Esophagus (tissue), 2 donors: ENCODE measurements around the gene GPR65. TPM values are rescaled to one million over a fixed set of nuclear protein-coding genes. Genes with fewer than 3 reads are reported as not detected.

Source experiments
- H3K27ac ChIP-seq, 2 donors: one replicate each; pipeline ENCODE4 v1.5.1; 2013; ENCODE audit warnings: low read depth in 2 of 2, mild to moderate bottlenecking in 2 of 2, inconsistent platforms in 1 of 2, low read length in 1 of 2, moderate library complexity in 1 of 2
- H3K27me3 ChIP-seq, 2 donors: one replicate each; pipeline ENCODE4 v1.6.1; 2013; ENCODE audit warnings: low read length in 2 of 2, control low read depth in 1 of 2, mild to moderate bottlenecking in 1 of 2; ENCODE audit not compliant: insufficient read depth in 2 of 2, control insufficient read depth in 1 of 2
- H3K36me3 ChIP-seq, 2 donors: one replicate each; pipeline ENCODE4 v1.6.1; 2013; ENCODE audit warnings: low read length in 1 of 2; ENCODE audit not compliant: control insufficient read depth in 2 of 2, insufficient read depth in 2 of 2
- H3K4me1 ChIP-seq, 2 donors: one replicate each; pipeline ENCODE4 v1.6.1; 2013; ENCODE audit warnings: low read length in 1 of 2; ENCODE audit not compliant: control insufficient read depth in 2 of 2, insufficient read depth in 2 of 2
- H3K4me3 ChIP-seq, 2 donors: one replicate each; pipeline ENCODE4 v1.5.1; 2013; ENCODE audit warnings: low read length in 2 of 2, mild to moderate bottlenecking in 2 of 2, low read depth in 1 of 2, moderate library complexity in 1 of 2
- H3K9me3 ChIP-seq, 2 donors: one replicate each; pipeline ENCODE4 v1.6.1; 2013; ENCODE audit warnings: mild to moderate bottlenecking in 2 of 2, low read depth in 1 of 2, low read length in 1 of 2, moderate library complexity in 1 of 2; ENCODE audit not compliant: control insufficient read depth in 2 of 2, insufficient read depth in 1 of 2
- WGBS, 2 donors: extraction: QIAGEN DNeasy Blood & Tissue Kit; methylation state at CpG; one replicate each; pipeline ENCODE4 v1.1.7; 2013; 5-methylcytosine and 5-hydroxymethylcytosine counted together
- polyA plus RNA-seq, 2 donors: library from polyadenylated mRNA; stranded (reverse); fragments of 200-250 nt; gene quantifications; one replicate each; pipeline ENCODE4 v1.2.3, GENCODE V29; 2013
- donor health status: healthy with polysubstance abuse.
- donor health status: Bipolar disorder and iron deficiency.

Gene GPR65
- polyA plus RNA-seq, 2 donors, result 0.22 to 0.25 TPM

GRCh38 chr14:88030079-88030478 is 25.1 kb downstream of the GPR65 start:
- no peaks in the 10 kb centered on the region for H3K4me1 ChIP-seq
- H3K4me3 ChIP-seq, result no peak overlapping the region
- no peak overlapping the region for H3K27ac ChIP-seq
- H3K36me3 ChIP-seq, result no peaks in the 10 kb centered on the region
- no peaks in the 10 kb centered on the region for H3K27me3 ChIP-seq
- H3K9me3 ChIP-seq, result no peaks in the 10 kb centered on the region
- 44 to 56% methylated on average over 1 of the region's 1 CpG for WGBS, 2 donors

- no peaks in the 10 kb centered on the region for H3K36me3 ChIP-seq
- no peak overlapping the region for H3K27ac ChIP-seq
- no peaks in the 10 kb centered on the region for H3K9me3 ChIP-seq
- no peaks in the 10 kb centered on the region for H3K4me1 ChIP-seq
- 60 to 87% methylated on average over 1 of the region's 1 CpG for WGBS, 2 donors
- H3K27me3 ChIP-seq, result no peaks in the 10 kb centered on the region
- no peak overlapping the region for H3K4me3 ChIP-seq
These were observed 26.0 kb downstream of the GPR65 start for GRCh38 chr14:88030892-88031291.

GRCh38 chr14:88032373-88032772 is 27.4 kb downstream of the GPR65 start:
- 89 to 94% methylated on average over 1 of the region's 1 CpG for WGBS, 2 donors
- H3K9me3 ChIP-seq, result no peaks in the 10 kb centered on the region
- no peaks in the 10 kb centered on the region for H3K36me3 ChIP-seq
- no peak overlapping the region for H3K4me3 ChIP-seq
- no peaks in the 10 kb centered on the region for H3K4me1 ChIP-seq
- H3K27me3 ChIP-seq, result no peaks in the 10 kb centered on the region
- no peak overlapping the region for H3K27ac ChIP-seq

GRCh38 chr14:88034076-88034475 is 29.1 kb downstream of the GPR65 start:
- no peaks in the 10 kb centered on the region for H3K4me1 ChIP-seq
- H3K27me3 ChIP-seq, result no peaks in the 10 kb centered on the region
- no peak overlapping the region for H3K4me3 ChIP-seq
- H3K36me3 ChIP-seq, result no peaks in the 10 kb centered on the region
- no peak overlapping the region for H3K27ac ChIP-seq
- H3K9me3 ChIP-seq, result no peaks in the 10 kb centered on the region
- WGBS, 2 donors, result 51 to 71% methylated on average over 2 of the region's 2 CpGs

- 81 to 84% methylated on average over 2 of the region's 2 CpGs for WGBS, 2 donors
- Histone ChIP-seq H3K4me1 (no peaks in the 10 kb centered on the region), H3K9me3 (no peaks in the 10 kb centered on the region), H3K36me3 (no peaks in the 10 kb centered on the region), H3K4me3 (no peak overlapping the region), H3K27ac (no peak overlapping the region), H3K27me3 (no peaks in the 10 kb centered on the region)
These were observed 31.5 kb downstream of the GPR65 start for GRCh38 chr14:88036422-88036821.

GRCh38 chr14:88037325-88037724 is 32.4 kb downstream of the GPR65 start:
- no peak overlapping the region for H3K27ac ChIP-seq
- WGBS, 2 donors, result 73 to 75% methylated on average over 1 of the region's 1 CpG
- H3K4me3 ChIP-seq, result no peak overlapping the region
- no peaks in the 10 kb centered on the region for H3K36me3 ChIP-seq
- no peaks in the 10 kb centered on the region for H3K27me3 ChIP-seq
- H3K9me3 ChIP-seq, result peaks cover 0 to 4% of the 10 kb centered on the region in 2 donors
- no peaks in the 10 kb centered on the region for H3K4me1 ChIP-seq

GRCh38 chr14:88039197-88039596 is 34.3 kb downstream of the GPR65 start:
- no peak overlapping the region for H3K27ac ChIP-seq
- H3K4me3 ChIP-seq, result no peak overlapping the region
- H3K9me3 ChIP-seq, result peaks cover 0 to 4% of the 10 kb centered on the region in 2 donors
- H3K36me3 ChIP-seq, result no peaks in the 10 kb centered on the region
- no peaks in the 10 kb centered on the region for H3K4me1 ChIP-seq
- 63 to 64% methylated on average over 3 of the region's 3 CpGs for WGBS, 2 donors
- H3K27me3 ChIP-seq, result no peaks in the 10 kb centered on the region

- no peak overlapping the region for H3K4me3 ChIP-seq
- 67 to 80% methylated on average over 1 of the region's 1 CpG for WGBS, 2 donors
- no peaks in the 10 kb centered on the region for H3K36me3 ChIP-seq
- H3K4me1 ChIP-seq, result no peaks in the 10 kb centered on the region
- H3K27me3 ChIP-seq, result no peaks in the 10 kb centered on the region
- H3K27ac ChIP-seq, result no peak overlapping the region
- peaks cover 0 to 4% of the 10 kb centered on the region in 2 donors for H3K9me3 ChIP-seq
These were observed 35.2 kb downstream of the GPR65 start for GRCh38 chr14:88040146-88040545.

- 37 to 54% methylated on average over 4 of the region's 4 CpGs for WGBS, 2 donors
- H3K4me3 ChIP-seq, result no peak overlapping the region
- no peaks in the 10 kb centered on the region for H3K27me3 ChIP-seq
- peaks cover 0 to 4% of the 10 kb centered on the region in 2 donors for H3K9me3 ChIP-seq
- H3K36me3 ChIP-seq, result no peaks in the 10 kb centered on the region
- H3K27ac ChIP-seq, result no peak overlapping the region
- H3K4me1 ChIP-seq, result peaks cover 0 to 6% of the 10 kb centered on the region in 2 donors
These were observed 38.9 kb downstream of the GPR65 start for GRCh38 chr14:88043529-88044443.

- Histone ChIP-seq H3K36me3 (no peaks in the 10 kb centered on the region), H3K4me3 (no peak overlapping the region), H3K9me3 (peaks cover 0 to 4% of the 10 kb centered on the region in 2 donors), H3K27ac (no peak overlapping the region), H3K27me3 (no peaks in the 10 kb centered on the region), H3K4me1 (peaks cover 0 to 6% of the 10 kb centered on the region in 2 donors)
- 24 to 29% methylated on average over 1 of the region's 1 CpG for WGBS, 2 donors
These were observed 39.5 kb downstream of the GPR65 start for GRCh38 chr14:88044444-88044758.
